AG04450 (cell line): ENCODE measurements around the gene CTSE. TPM values are rescaled to one million over a fixed set of nuclear protein-coding genes. Genes with fewer than 3 reads are reported as not detected.

Source experiments
- CTCF ChIA-PET: fragments of 300-600, 350-600 bp; formaldehyde crosslinking; extraction: SDS; loops from one replicate; lab custom pipeline; 2022; ENCODE audit warnings: antibody characterized with exemption, inconsistent platforms; lab: Charles Lee
- POLR2A ChIA-PET: fragments of 350-600 bp; formaldehyde crosslinking; extraction: SDS; loops from one replicate; lab custom pipeline; 2021; ENCODE audit warnings: antibody characterized with exemption, inconsistent platforms; lab: Yijun Ruan, JAX
- DNase-seq: peaks from one replicate; pipeline ENCODE4 v3.0.0-alpha.2; 2011; ENCODE audit warnings: low read depth, low spot score
- H3K27ac ChIP-seq: one replicate; pipeline ENCODE4 v1.5.1; 2012; ENCODE audit warnings: low read depth, low read length, control low read depth
- H3K27me3 ChIP-seq: one replicate; pipeline ENCODE4 v1.6.0; 2012; ENCODE audit warnings: low read length; ENCODE audit not compliant: control insufficient read depth, insufficient read depth
- H3K4me3 ChIP-seq: 2 replicates; pipeline ENCODE4 v1.5.1; 2011; ENCODE audit warnings: mild to moderate bottlenecking, low read depth, low read length, control low read depth
- H3K9me3 ChIP-seq: 2 replicates; pipeline ENCODE4 v1.5.1; 2012; ENCODE audit warnings: low read length; ENCODE audit not compliant: control insufficient read depth, insufficient read depth
- polyA plus RNA-seq: library from polyadenylated mRNA; depleted of rRNA; stranded (reverse); fragments of >200 nt; gene quantifications from 2 replicates; pipeline ENCODE4 v1.2.3, GENCODE V29; 2011
- TF ChIP-seq, protein P1 (sequence below): IDR thresholded peaks from 2 replicates; pipeline ENCODE4 v1.5.1; 2011; ENCODE audit warnings: low read depth, low read length, control low read depth, inconsistent platforms

Gene CTSE
- polyA plus RNA-seq, 1 experiment: not detected

- no peak for DNase-seq
- H3K4me3 ChIP-seq: no peak overlapping the region
- TF ChIP-seq, protein P1, sequence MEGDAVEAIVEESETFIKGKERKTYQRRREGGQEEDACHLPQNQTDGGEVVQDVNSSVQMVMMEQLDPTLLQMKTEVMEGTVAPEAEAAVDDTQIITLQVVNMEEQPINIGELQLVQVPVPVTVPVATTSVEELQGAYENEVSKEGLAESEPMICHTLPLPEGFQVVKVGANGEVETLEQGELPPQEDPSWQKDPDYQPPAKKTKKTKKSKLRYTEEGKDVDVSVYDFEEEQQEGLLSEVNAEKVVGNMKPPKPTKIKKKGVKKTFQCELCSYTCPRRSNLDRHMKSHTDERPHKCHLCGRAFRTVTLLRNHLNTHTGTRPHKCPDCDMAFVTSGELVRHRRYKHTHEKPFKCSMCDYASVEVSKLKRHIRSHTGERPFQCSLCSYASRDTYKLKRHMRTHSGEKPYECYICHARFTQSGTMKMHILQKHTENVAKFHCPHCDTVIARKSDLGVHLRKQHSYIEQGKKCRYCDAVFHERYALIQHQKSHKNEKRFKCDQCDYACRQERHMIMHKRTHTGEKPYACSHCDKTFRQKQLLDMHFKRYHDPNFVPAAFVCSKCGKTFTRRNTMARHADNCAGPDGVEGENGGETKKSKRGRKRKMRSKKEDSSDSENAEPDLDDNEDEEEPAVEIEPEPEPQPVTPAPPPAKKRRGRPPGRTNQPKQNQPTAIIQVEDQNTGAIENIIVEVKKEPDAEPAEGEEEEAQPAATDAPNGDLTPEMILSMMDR: no peak
- POLR2A ChIA-PET: no interaction called here
- peaks cover 2% of the 10 kb centered on the region; the same call in 1 of the 2 replicates for H3K9me3 ChIP-seq
- peaks cover 60% of the 10 kb centered on the region for H3K27me3 ChIP-seq
- CTCF ChIA-PET: interaction anchor here (1.0 to 1.1 kb wide), 2 partner anchors 51 to 60 kb away, joined by 3 to 5 read pairs; no protein-coding TSS in a partner anchor
- H3K27ac ChIP-seq: no peak overlapping the region
Measured at GRCh38 chr1:206036663-206037455, 13.2 kb upstream of the CTSE start.

DNA sequence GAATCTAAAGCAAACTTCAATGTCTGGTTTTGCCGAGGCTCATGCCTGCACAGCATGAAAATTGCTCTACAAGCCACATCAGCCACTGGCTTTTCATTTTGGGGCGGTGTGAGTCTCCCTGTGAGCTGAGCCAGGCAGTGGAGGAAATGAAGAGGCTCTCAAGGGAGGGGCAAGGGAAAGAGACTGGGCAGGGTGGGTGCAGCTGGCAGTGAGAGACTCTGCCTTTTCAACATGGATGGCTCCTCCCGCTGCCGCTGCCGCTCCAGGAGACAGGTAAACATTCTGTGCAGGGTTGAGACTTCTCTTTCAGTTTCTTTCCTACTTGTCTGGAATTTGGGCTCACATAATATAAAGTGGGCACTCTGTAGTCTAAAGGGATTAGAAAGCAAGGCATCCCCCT, 11.3 kb upstream of the CTSE start:
- CTCF ChIA-PET: interaction anchor here (1.0 kb wide), 1 partner anchor 58 kb away, joined by 3 read pairs; no protein-coding TSS in a partner anchor
- DNase-seq: no peak
- TF ChIP-seq, protein P1: no peak

GRCh38 chr1:206032380-206033140, 8.9 kb upstream of the CTSE start:
- ChIA-PET CTCF (interaction anchor here (0.8 kb wide), 1 partner anchor 114 kb away, joined by 3 read pairs; no protein-coding TSS in a partner anchor), POLR2A (no interaction called here)
- H3K27me3 ChIP-seq: peaks cover 58% of the 10 kb centered on the region
- H3K27ac ChIP-seq: no peak overlapping the region
- DNase-seq: no peak
- TF ChIP-seq, protein P1: no peak
- H3K9me3 ChIP-seq: peaks cover 2% of the 10 kb centered on the region; the same call in 1 of the 2 replicates
- no peak overlapping the region for H3K4me3 ChIP-seq

More for the DNA sequence above, 11.3 kb upstream of the CTSE start:
- Histone ChIP-seq H3K27ac (no peak overlapping the region), H3K9me3 (peaks cover 2% of the 10 kb centered on the region; the same call in 1 of the 2 replicates), H3K27me3 (peaks cover 54% of the 10 kb centered on the region), H3K4me3 (no peak overlapping the region)
- POLR2A ChIA-PET: no interaction called here

DNA sequence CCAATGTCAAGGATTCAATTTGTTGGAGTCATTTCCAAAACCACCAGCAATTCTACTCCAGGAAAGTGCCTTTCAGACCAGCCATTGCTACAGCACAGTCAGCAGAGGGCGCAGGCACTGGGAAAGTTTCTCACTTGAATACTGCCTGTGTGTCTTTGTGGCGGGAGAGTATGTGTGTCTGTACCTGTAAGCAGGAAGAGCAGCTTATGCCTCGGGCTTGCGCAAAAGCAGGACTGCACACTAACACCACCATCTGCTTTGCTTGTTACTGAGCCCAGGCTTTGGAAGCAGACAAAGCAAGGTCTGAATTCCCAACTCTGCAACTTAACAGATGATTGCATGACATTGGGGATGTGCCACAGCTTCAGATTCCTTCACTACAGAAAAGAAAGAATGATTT, 7.0 kb upstream of the CTSE start:
- Histone ChIP-seq H3K4me3 (no peak overlapping the region), H3K27ac (no peak overlapping the region), H3K9me3 (peaks cover 2% of the 10 kb centered on the region; the same call in 1 of the 2 replicates), H3K27me3 (peaks cover 57% of the 10 kb centered on the region)
- TF ChIP-seq, protein P1: peak; percentile 96
- DNase-seq: peak; percentile 27
- POLR2A ChIA-PET: no interaction called here
- CTCF ChIA-PET: interaction anchor here (0.6 to 2.7 kb wide), 22 partner anchors 9 to 1887 kb away, joined by 3 to 27 read pairs (median 5); partner anchors contain the start of gene RAB7B
